ENCODE results near the gene ALOX5AP.

DNA sequence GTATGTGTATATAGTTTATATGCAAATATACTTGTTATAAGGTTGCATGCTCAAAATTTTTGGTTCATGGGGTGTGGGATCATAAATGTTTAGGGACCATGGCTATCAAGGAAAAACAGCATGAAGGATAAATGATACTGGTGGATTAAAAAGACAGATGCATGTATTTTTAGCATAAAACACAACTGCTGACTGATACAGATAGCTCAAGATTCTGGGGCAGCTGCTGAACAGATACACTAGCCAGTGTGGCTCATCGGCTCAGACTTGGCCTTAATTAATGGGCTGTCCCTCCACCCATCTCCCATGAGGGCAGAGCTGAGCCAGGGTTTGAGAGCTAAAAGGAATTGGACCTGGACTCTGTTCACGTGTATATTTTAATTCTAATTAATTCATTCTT is 11.4 kb downstream of the ALOX5AP start:
- TF ChIP-seq, protein P1, sequence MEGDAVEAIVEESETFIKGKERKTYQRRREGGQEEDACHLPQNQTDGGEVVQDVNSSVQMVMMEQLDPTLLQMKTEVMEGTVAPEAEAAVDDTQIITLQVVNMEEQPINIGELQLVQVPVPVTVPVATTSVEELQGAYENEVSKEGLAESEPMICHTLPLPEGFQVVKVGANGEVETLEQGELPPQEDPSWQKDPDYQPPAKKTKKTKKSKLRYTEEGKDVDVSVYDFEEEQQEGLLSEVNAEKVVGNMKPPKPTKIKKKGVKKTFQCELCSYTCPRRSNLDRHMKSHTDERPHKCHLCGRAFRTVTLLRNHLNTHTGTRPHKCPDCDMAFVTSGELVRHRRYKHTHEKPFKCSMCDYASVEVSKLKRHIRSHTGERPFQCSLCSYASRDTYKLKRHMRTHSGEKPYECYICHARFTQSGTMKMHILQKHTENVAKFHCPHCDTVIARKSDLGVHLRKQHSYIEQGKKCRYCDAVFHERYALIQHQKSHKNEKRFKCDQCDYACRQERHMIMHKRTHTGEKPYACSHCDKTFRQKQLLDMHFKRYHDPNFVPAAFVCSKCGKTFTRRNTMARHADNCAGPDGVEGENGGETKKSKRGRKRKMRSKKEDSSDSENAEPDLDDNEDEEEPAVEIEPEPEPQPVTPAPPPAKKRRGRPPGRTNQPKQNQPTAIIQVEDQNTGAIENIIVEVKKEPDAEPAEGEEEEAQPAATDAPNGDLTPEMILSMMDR (IDR thresholded peaks at IDR 0.05; ENCODE audit: low read depth, low read length, missing input control), result no peak
- no peak for TF ChIP-seq SP1 (IDR thresholded peaks at IDR 0.05)
- no peak for TF ChIP-seq FOXA1 (IDR thresholded peaks at IDR 0.05)
- no peak for TF ChIP-seq RXRA (IDR thresholded peaks at IDR 0.05)
- no peak for TF ChIP-seq TAF1 (conservative IDR thresholded peaks at IDR 0.05)
- no peak for TF ChIP-seq EGR1 (IDR thresholded peaks at IDR 0.05; ENCODE audit: low read depth in 2 of 2)
- TF ChIP-seq, protein P2, sequence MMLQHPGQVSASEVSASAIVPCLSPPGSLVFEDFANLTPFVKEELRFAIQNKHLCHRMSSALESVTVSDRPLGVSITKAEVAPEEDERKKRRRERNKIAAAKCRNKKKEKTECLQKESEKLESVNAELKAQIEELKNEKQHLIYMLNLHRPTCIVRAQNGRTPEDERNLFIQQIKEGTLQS (IDR thresholded peaks at IDR 0.05), result no peak
- no peak for TF ChIP-seq REST (IDR thresholded peaks at IDR 0.05)
- TF ChIP-seq RAD21 (IDR thresholded peaks at IDR 0.05), result no peak
- TF ChIP-seq YY1 (IDR thresholded peaks at IDR 0.05), result no peak
- no peak for TF ChIP-seq GABPA (IDR thresholded peaks at IDR 0.05 in 1 of 2, conservative IDR thresholded peaks at IDR 0.05 in 1 of 2)
- no peak for TF ChIP-seq MAX (IDR thresholded peaks at IDR 0.05)

Data from liver (tissue), 3 donors.